Endothelial cell of umbilical vein (primary cell): ENCODE data around the gene COG5. TPM values are rescaled to one million over a fixed set of nuclear protein-coding genes. Genes with fewer than 3 reads are reported as not detected.

Experiments used
- BruUV-seq: library from RNA; stranded (reverse); fragments of 400-500 nt; replicated peaks from 2 replicates; lab custom pipeline; 2021; lab: Mats Ljungman, UMichigan
- CTCF ChIA-PET: fragments of 300-600, 350-600 bp; sonication (Branson Sonifier 250); formaldehyde crosslinking; loops from one replicate; lab custom pipeline; 2021; ENCODE audit warnings: antibody characterized with exemption, inconsistent platforms; lab: Charles Lee
- POLR2A ChIA-PET: fragments of 300-600, 350-600 bp; sonication (Branson Sonifier 250); formaldehyde crosslinking; loops from one replicate; lab custom pipeline; 2021; ENCODE audit warnings: antibody characterized with exemption, inconsistent platforms; lab: Charles Lee
- DNase-seq: peaks from one replicate; pipeline ENCODE4 v3.0.0-alpha.2; 2011; ENCODE audit warnings: low read depth, low spot score
- FAIRE-seq: peaks from 2 replicates; lab custom pipeline; 2011; peaks lifted over from hg19 to GRCh38; lab: Jason Lieb, UNC
- H2AFZ ChIP-seq: 2 replicates; pipeline ENCODE4 v1.6.0; 2012; ENCODE audit warnings: low read depth, low read length, control low read depth, inconsistent platforms
- H3K27ac ChIP-seq: 2 replicates; pipeline ENCODE4 v1.5.1; 2011; ENCODE audit warnings: low read depth, mild to moderate bottlenecking, control low read depth, low read length, moderate library complexity; ENCODE audit not compliant: insufficient read depth
- H3K27me3 ChIP-seq, 2 experiments: 2 replicates each; pipeline versions ENCODE4 v1.6.0 to v1.6.1; 2011; ENCODE audit warnings: low read length in 2 of 2, mixed read lengths in 1 of 2; ENCODE audit not compliant: control insufficient read depth in 2 of 2, insufficient read depth in 2 of 2
- H3K36me3 ChIP-seq, 2 experiments: 2 replicates in 1 of 2; 3 replicates in 1 of 2; pipeline ENCODE4 v1.5.1; 2011; ENCODE audit warnings: low read length in 2 of 2, mild to moderate bottlenecking in 1 of 2, moderate library complexity in 1 of 2; ENCODE audit not compliant: control insufficient read depth in 2 of 2, insufficient read depth in 2 of 2; ENCODE audit errors: extremely low read depth in 1 of 2
- H3K4me1 ChIP-seq: 3 replicates; pipeline ENCODE4 v1.5.1; 2011; ENCODE audit warnings: mild to moderate bottlenecking, low read length; ENCODE audit not compliant: control insufficient read depth, insufficient read depth; ENCODE audit errors: extremely low read depth
- H3K4me2 ChIP-seq: 2 replicates; pipeline ENCODE4 v1.6.1; 2011; ENCODE audit warnings: low read length, control low read depth, mixed read lengths; ENCODE audit not compliant: insufficient read depth
- H3K4me3 ChIP-seq, 3 experiments: fragments of 200-600 bp in 1 of 3; sonication (generic), shearing (Covaris generic) in 1 of 3; replicated peaks in 1 of 3; 2 replicates each; pipeline ENCODE4 v1.5.1; 2011 to 2016; ENCODE audit warnings: control low read depth in 3 of 3, low read length in 3 of 3, mild to moderate bottlenecking in 2 of 3, inconsistent platforms in 1 of 3, low read depth in 1 of 3, moderate library complexity in 1 of 3; ENCODE audit not compliant: insufficient read depth in 1 of 3
- H3K79me2 ChIP-seq: 2 replicates; pipeline ENCODE4 v1.6.0; 2012; ENCODE audit warnings: low read length, inconsistent platforms; ENCODE audit not compliant: control insufficient read depth, insufficient read depth
- H3K9ac ChIP-seq: replicated peaks from 2 replicates; pipeline ENCODE3; 2011; ENCODE audit warnings: low read length, control low read depth; ENCODE audit not compliant: insufficient read depth; ENCODE audit errors: extremely low read depth
- H3K9me1 ChIP-seq: replicated peaks from 3 replicates; pipeline ENCODE4 v1.6.0; 2011; ENCODE audit warnings: mild to moderate bottlenecking, low read length; ENCODE audit not compliant: control insufficient read depth, insufficient read depth; ENCODE audit errors: extremely low read depth
- H3K9me3 ChIP-seq: replicated peaks from 2 replicates; pipeline ENCODE4 v1.5.1; 2012; ENCODE audit warnings: low read length, inconsistent platforms; ENCODE audit not compliant: control insufficient read depth, insufficient read depth
- H4K20me1 ChIP-seq: replicated peaks from 2 replicates; pipeline ENCODE3; 2011; ENCODE audit warnings: mild to moderate bottlenecking, low read length; ENCODE audit not compliant: control insufficient read depth, insufficient read depth; ENCODE audit errors: extremely low read depth
- EZH2 ChIP-seq: IDR thresholded peaks from 2 replicates; pipeline ENCODE4 v1.6.1; 2012; ENCODE audit warnings: borderline replicate concordance, low read depth, mild to moderate bottlenecking, moderate library complexity, low read length, inconsistent platforms; ENCODE audit not compliant: severe bottlenecking
- FOS ChIP-seq: IDR thresholded peaks from 2 replicates; pipeline ENCODE4 v1.6.1; 2011; ENCODE audit warnings: mild to moderate bottlenecking, low read length, moderate library complexity, borderline replicate concordance; ENCODE audit not compliant: insufficient read depth
- GATA2 ChIP-seq: IDR thresholded peaks from 2 replicates; pipeline ENCODE4 v1.7.0; 2011; ENCODE audit warnings: low read depth, mild to moderate bottlenecking, moderate library complexity, mixed read lengths, low read length; ENCODE audit not compliant: insufficient read length, insufficient read depth
- JUN ChIP-seq: IDR thresholded peaks from 2 replicates; pipeline ENCODE4 v1.6.1; 2011; ENCODE audit warnings: borderline replicate concordance, low read depth; ENCODE audit not compliant: insufficient read length, insufficient read depth
- dilution Hi-C: fragments of 300-500 bp; cut with MboI; formaldehyde crosslinking; loops from one replicate; pipeline ENCODE4 v1.15.0; 2019; ENCODE audit warnings: low sequenced_read_pairs; ENCODE audit not compliant: extremely low pct_ligation_motif_present
- intact Hi-C: fragments of 100-400 bp; cut with micrococcal nuclease; formaldehyde crosslinking; loops from one replicate; pipeline ENCODE4 v1.10.0; 2022
- polyA plus RNA-seq, 4 experiments: library from polyadenylated mRNA; depleted of rRNA in 3 of 4; stranded (reverse) in 3 of 4; unstranded in 1 of 4; fragments of >200 nt; gene quantifications; 2 replicates each; pipeline versions ENCODE4 v1.2.1 to v1.2.3, GENCODE V29; 2011 to 2012; ENCODE audit warnings: missing spikeins in 1 of 4
- total RNA-seq: library from RNA; stranded (reverse); gene quantifications from 2 replicates; pipeline ENCODE4 v1.2.3, GENCODE V29; 2021
- TF ChIP-seq, protein P1 (sequence below), 2 donors: IDR thresholded peaks; 1 replicate in 1 of 2; 2 replicates in 1 of 2; pipeline ENCODE4 v1.5.1; 2011; ENCODE audit warnings: low read length in 2 of 2, mild to moderate bottlenecking in 2 of 2, moderate library complexity in 2 of 2, control low read depth in 1 of 2, inconsistent platforms in 1 of 2, low read depth in 1 of 2; ENCODE audit not compliant: insufficient read depth in 1 of 2; ENCODE audit errors: extremely low read depth in 1 of 2

The COG5 gene
- total and polyA plus RNA-seq, 2 donors (not counting 3 experiments of a cell fraction or from before 2014, with no cell fraction given) = 18.8 to 45.3 TPM

GRCh38 chr7:107207459-107207858 is 356.3 kb downstream of the COG5 start:
- Histone ChIP-seq H3K36me3 (peaks cover 0 to 8% of the 10 kb centered on the region in 2 experiments), H3K27me3 (no peaks in the 10 kb centered on the region), H3K9me1 (no peaks in the 10 kb centered on the region), H3K9me3 (no peaks in the 10 kb centered on the region), H3K4me3 (no peak overlapping the region), H3K4me1 (no peaks in the 10 kb centered on the region), H2AFZ (no peak overlapping the region), H4K20me1 (no peaks in the 10 kb centered on the region), H3K9ac (no peak overlapping the region), H3K4me2 (no peak overlapping the region), H3K27ac (no peak overlapping the region), H3K79me2 (no peaks in the 10 kb centered on the region)
- dilution Hi-C loops (no loop called here), intact Hi-C loops (no loop called here)
- CTCF ChIA-PET = interaction anchor here (1.5 kb wide), 1 partner anchor 667 kb away, joined by 5 read pairs; no protein-coding TSS in a partner anchor
- DNase-seq = no peak
- no TSS peak for BruUV-seq
- no peak for FAIRE-seq
- TF ChIP-seq, protein P1, sequence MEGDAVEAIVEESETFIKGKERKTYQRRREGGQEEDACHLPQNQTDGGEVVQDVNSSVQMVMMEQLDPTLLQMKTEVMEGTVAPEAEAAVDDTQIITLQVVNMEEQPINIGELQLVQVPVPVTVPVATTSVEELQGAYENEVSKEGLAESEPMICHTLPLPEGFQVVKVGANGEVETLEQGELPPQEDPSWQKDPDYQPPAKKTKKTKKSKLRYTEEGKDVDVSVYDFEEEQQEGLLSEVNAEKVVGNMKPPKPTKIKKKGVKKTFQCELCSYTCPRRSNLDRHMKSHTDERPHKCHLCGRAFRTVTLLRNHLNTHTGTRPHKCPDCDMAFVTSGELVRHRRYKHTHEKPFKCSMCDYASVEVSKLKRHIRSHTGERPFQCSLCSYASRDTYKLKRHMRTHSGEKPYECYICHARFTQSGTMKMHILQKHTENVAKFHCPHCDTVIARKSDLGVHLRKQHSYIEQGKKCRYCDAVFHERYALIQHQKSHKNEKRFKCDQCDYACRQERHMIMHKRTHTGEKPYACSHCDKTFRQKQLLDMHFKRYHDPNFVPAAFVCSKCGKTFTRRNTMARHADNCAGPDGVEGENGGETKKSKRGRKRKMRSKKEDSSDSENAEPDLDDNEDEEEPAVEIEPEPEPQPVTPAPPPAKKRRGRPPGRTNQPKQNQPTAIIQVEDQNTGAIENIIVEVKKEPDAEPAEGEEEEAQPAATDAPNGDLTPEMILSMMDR (IDR thresholded peaks at IDR 0.05; ENCODE audit: extremely low read depth in 1 of 2, insufficient read depth in 1 of 2, low read depth in 1 of 2, low read length in 2 of 2) = no peak
- TF ChIP-seq GATA2 (no peak), JUN (no peak), FOS (no peak), EZH2 (no peak)
- POLR2A ChIA-PET = no interaction called here
